Stimulated activated CD4-positive, alpha-beta T cell treated with anti-CD3 and anti-CD28 coated beads, Interleukin-15, amount 100 ng/mL, for 1 hour (primary cell): ENCODE measurements around the gene SFMBT2.

Experiments used
- DNase-seq, 2 donors: peaks; one replicate each; pipeline ENCODE4 v3.0.0-alpha.2; 2020; ENCODE audit warnings: low read depth in 1 of 2, low spot score in 1 of 2

Gene SFMBT2

GRCh38 chr10:7410862-7411670, at the start of gene SFMBT2:
Gene SFMBT2, minus strand, starts transcription at chr10:7411034. Its CDS starts 29,136 bp downstream, at chr10:7381898.
- peak in 1 of 2 donors; percentile 33 for DNase-seq

DNA sequence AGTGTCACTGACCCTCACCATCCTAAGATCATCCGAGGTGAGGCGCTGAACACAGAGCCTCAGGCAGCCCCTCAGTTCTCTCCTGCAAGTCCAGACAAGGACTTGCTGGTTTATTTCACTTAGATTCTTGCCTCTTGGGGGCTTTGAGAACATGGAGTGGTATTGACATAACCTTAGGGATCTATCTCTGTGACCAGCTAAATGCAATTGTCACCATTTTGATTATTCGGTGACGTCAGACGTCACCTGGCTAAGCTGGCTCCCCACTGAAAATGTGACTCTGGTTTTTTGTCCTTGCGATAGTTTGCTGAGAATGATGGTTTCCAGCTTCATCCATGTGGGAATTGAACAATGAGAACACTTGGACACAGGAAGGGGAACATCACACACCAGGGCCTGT, 49.2 kb upstream of the SFMBT2 start:
- no peak for DNase-seq

DNA sequence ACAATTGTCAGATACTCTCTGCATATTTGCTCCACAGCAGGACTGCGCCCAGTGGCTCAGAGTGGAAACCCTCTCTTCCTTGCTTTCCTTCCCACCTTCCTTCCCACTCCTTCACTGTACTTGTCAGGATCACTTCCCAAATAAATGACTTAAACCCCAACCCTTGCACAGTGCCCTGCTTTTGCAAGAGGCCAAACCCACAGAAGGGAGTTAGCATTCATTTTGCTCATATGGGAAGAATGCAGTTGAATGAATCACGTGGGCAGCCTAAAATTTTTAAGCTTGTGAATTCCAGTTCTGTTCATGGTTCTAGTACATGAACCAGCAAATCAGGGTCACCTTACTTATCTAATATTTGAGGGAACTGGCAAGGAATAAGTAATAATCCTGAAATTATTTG, 47.7 kb upstream of the SFMBT2 start:
- no peak for DNase-seq

- DNase-seq = no peak
Measured at GRCh38 chr10:7457478-7458316, 46.9 kb upstream of the SFMBT2 start.

DNA sequence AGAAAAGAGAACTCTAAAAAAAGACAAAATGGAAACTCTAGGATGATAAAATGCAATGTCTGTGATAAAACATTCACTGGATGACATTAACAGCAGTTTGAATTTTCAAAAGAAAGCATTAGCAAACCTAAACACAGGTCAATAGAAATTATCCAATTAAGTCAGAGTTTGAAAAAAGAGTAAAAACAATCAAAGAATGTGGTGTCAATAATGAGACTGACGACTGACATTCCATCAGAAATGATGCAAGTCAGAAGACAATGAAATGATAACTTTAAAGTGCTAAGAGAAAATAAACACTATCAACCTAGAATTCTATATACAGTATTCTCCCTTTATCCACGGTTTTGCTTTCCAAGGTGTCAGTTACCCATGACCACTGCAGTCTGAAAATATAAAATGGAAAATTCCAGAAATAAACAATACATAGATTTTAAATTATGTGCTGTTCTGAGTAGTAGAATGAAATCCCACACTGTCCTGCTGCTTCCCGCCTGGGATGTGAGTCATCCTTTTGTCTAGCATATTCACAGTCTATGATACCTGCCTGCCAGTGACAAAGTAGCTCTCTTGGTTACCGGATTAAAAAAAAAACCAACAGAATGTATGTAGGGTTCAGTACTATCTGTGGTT, 38.3 kb upstream of the SFMBT2 start:
- DNase-seq = no peak

- DNase-seq = no peak
Measured at GRCh38 chr10:7445474-7446185, 34.8 kb upstream of the SFMBT2 start.

GRCh38 chr10:7444551-7445121, 33.8 kb upstream of the SFMBT2 start:
- no peak for DNase-seq

DNA sequence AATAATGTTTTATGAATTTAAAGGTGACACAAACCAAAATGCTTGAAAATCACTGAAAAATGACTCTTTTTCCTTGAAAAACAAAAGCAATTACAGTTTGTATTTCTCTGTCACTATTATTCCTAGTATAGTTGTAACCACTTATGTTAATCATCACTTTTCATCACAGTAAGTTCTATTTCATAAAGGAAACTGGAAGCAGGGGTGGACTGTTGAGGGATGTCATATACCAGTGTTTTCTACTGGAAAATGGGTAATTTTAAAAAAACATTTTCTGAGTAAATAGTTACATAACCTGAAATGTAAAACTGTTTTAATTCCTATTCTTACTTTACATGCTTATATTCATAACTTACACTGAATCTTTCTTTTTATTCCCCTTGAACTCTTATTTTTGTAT, 32.2 kb upstream of the SFMBT2 start:
- no peak for DNase-seq

GRCh38 chr10:7441403-7442147, 30.7 kb upstream of the SFMBT2 start:
- DNase-seq = no peak

DNA sequence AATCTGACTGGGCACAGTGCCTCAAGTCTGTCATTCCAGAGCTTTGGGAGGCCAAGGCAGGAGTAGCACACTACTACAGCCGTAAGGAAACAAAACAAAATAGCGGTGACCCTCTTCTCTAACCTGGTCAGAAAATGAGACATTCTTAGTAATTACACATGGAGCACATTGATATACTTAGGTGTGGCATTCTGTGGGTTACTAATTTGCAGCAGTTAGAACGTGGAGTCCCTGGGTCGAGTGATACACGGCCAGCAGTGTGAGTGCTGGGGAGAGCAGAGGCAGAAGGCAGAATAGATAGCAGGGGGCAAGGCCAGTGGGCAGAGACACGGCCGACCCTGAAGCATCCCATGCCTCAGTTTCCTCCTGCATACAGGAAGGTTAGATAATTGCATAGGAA, 28.9 kb upstream of the SFMBT2 start:
- no peak for DNase-seq

GRCh38 chr10:7438196-7438986, 27.6 kb upstream of the SFMBT2 start:
- DNase-seq = no peak

DNA sequence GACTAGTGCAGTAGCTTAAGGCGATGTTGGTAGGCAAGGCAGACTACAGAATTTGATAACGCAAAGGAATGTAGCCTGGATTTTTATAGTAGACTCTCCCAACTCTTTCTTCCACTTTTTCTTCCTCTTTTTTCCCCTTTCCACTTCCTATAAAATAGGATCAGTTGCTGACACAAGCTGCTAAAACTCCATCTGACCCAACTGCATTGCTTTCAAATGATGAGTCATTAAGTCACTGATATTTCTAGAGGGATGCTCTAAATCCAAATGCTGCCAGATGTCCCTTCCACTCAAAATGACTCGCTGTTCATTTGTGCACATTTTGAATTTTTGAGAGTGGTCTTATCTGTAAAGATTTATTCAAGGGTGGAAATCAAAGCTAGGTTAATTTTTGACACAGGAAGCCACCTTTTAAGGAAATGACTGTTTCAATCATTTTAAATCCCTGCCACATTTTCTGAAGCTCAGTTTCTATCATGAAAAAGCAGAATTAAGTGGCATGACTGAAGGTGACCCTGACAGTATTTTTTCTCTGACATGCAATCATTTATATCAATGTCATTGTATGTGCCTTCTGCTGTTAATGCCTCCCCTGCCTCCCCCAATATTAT, 25.8 kb upstream of the SFMBT2 start:
- no peak for DNase-seq

- DNase-seq = no peak
Measured at GRCh38 chr10:7435674-7436073, 24.8 kb upstream of the SFMBT2 start.

DNA sequence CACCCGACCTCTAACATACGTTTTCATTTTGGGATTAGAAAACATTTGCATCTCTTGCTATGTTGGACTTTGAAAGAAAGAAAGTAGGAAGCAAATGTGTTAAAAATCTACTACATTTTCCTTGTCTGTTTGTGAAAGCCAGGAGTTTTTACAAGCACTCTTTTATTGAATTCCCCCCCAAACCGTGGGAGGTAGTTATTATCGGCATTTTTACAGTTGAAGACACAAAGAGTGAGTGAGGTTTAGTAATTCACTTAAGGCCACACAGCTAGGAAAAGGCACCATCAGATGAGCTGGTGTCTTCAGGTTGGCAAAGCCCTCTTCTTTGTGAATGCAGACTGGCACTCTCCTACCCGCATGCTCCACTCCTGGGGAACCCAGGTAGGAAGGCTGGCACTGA, 23.5 kb upstream of the SFMBT2 start:
- no peak for DNase-seq

DNA sequence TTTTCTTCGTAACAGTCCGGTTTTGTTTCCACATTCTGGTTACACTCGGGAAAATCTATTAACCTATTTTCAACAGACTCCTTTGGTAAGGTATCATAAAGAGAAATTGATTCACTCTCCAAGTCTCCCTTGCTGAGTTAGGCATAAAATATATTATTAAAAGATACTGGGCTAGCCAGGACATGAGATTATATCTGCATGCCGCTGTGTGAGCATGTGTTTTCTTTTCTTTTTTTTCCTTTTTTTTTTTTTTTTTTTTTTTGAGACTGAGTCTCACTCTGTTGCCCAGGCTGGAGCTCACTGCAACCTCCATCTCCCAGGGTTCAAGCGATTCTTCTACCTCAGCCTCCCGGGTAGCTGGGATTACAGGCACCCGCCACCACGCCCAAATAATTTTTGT, 23.0 kb upstream of the SFMBT2 start:
- DNase-seq = no peak

GRCh38 chr10:7432884-7433726, 22.3 kb upstream of the SFMBT2 start:
- no peak for DNase-seq

GRCh38 chr10:7428673-7429350, 18.0 kb upstream of the SFMBT2 start:
- no peak for DNase-seq
